ENCODE measurements around the gene AIG1. TPM values are rescaled to one million over a fixed set of nuclear protein-coding genes. Genes with fewer than 3 reads are reported as not detected.
"Not testable (repeated sequence)": the region's sequence is repeated elsewhere in the genome, so short reads cannot be mapped to it uniquely, and the experiment has no call there.

Gene AIG1
- total and polyA plus RNA-seq, 2 donors, result 9.1 to 16.5 TPM

DNA sequence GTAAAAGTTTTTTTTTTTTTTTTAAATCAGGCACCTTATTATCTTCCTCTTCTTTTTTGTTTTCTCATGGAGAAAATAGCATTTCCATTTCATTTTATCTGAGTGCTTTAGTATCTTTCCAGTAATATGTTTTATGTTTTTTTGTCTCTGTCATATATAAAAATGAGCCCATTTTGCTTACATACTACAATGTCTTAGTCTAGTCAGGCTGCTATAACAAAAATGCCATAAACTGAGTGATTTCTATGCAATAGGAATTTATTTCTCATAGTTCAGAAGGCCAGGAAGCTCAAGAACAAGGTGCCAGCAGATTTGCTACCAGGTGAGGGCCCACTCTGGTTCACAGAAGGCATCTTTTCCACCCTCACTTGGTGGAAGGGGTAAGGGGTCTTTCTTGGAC lies 35.7 kb upstream of the AIG1 start:
- Histone ChIP-seq H3K4me3 (ENCODE audit: low read length in 2 of 2) (no peak overlapping the region), H3K4me1 (ENCODE audit: control insufficient read depth in 2 of 2, insufficient read depth in 2 of 2, low read length in 2 of 2) (no peaks in the 10 kb centered on the region), H3K9me3 (ENCODE audit: control insufficient read depth in 2 of 2, insufficient read depth in 1 of 2, low read length in 1 of 2) (no peaks in the 10 kb centered on the region), H3K27ac (ENCODE audit: low read depth in 1 of 2, low read length in 1 of 2) (no peak overlapping the region), H3K27me3 (ENCODE audit: control insufficient read depth in 2 of 2, insufficient read depth in 1 of 2, low read length in 1 of 2) (no peaks in the 10 kb centered on the region), H3K36me3 (ENCODE audit: control insufficient read depth in 2 of 2, insufficient read depth in 2 of 2, low read length in 1 of 2) (no peaks in the 10 kb centered on the region)
- no peak for DNase-seq (ENCODE audit: low read depth in 6 of 9, low spot score in 9 of 9)

DNA sequence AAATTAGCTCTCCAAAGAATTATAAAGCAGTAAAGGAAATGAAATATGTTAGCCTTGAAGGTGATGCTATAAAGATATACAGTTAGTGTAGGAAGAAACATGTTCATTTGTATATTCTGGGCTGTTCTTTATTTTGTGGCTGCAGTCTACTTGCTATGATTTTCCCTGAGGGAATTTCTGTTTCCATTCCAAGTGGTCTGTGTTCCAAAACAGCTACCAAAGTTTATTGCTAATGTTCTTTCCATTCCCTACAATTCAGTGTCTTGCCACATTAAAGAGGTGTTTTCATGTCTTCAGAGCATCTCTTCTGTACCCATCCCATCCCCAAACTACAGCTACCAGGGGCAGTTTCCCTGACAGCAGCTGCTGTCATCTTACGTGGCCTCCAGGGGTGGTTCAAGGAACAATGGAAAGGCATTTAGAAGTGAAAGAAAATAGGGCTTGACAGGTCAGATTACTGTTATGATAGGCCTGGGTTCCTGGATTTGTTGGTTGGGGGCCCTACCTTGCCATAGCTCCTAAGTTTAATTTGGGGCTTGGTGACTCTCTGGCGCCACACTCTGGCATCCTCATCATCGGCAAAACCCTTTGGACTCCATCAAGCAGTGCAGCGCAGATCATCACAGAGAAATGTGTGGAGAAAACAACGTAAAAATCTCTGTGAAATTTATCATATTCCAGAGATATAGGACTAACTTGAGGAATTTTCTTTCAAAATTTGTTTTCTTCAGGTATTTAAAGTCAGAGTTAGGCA lies 33.8 kb upstream of the AIG1 start:
- WGBS, result 66% methylated on average over 5 of the region's 5 CpGs
- no peak overlapping the region for H3K4me3 ChIP-seq (ENCODE audit: low read length in 2 of 2)
- H3K27me3 ChIP-seq (ENCODE audit: control insufficient read depth in 2 of 2, insufficient read depth in 1 of 2, low read length in 1 of 2), result no peaks in the 10 kb centered on the region
- DNase-seq (ENCODE audit: low read depth in 6 of 9, low spot score in 9 of 9), result peak; percentile 9 to 72 (median 35)
- no peaks in the 10 kb centered on the region for H3K4me1 ChIP-seq (ENCODE audit: control insufficient read depth in 2 of 2, insufficient read depth in 2 of 2, low read length in 2 of 2)
- H3K9me3 ChIP-seq (ENCODE audit: control insufficient read depth in 2 of 2, insufficient read depth in 1 of 2, low read length in 1 of 2), result no peaks in the 10 kb centered on the region
- no peaks in the 10 kb centered on the region for H3K36me3 ChIP-seq (ENCODE audit: control insufficient read depth in 2 of 2, insufficient read depth in 2 of 2, low read length in 1 of 2)
- H3K27ac ChIP-seq (ENCODE audit: low read depth in 1 of 2, low read length in 1 of 2), result no peak overlapping the region

DNA sequence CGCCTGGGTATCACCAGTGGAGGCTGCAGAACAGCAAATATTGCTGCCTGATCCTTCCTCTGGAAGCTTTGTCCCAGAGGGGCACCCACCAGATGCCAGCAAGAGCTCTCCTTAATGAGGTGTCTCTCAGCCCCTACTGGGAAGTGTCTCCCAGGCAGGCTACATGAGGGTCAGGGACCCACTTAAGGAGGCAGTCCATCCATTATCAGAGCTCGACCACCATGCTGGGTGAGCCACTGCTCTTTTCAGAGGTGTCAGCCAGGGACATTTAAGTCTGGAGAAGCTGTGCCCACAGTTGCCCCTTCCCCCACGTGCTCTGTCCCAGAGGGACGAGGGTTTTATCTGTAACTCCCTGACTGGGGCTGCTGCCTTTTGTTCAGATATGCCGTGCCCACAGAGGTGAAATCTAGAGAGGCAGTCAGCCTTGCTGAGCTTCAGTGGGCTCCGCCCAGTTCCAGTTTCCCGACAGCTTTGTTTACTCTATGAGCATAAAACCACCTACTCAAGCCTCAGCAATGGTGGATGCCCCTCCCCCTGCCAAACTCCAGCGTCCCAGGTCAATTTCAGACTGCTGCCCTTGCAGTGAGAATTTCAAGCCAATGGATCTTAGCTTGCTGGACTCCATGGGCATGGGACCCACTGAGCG lies 25.9 kb upstream of the AIG1 start:
- 96% methylated on average over 9 of the region's 9 CpGs for WGBS
- no peak overlapping the region for H3K27ac ChIP-seq (ENCODE audit: low read depth in 1 of 2, low read length in 1 of 2)
- H3K4me3 ChIP-seq (ENCODE audit: low read length in 2 of 2), result no peak overlapping the region
- H3K27me3 ChIP-seq (ENCODE audit: control insufficient read depth in 2 of 2, insufficient read depth in 1 of 2, low read length in 1 of 2), result no peaks in the 10 kb centered on the region
- H3K36me3 ChIP-seq (ENCODE audit: control insufficient read depth in 2 of 2, insufficient read depth in 2 of 2, low read length in 1 of 2), result no peaks in the 10 kb centered on the region
- peaks cover 0 to 4% of the 10 kb centered on the region in 2 donors for H3K9me3 ChIP-seq (ENCODE audit: control insufficient read depth in 2 of 2, insufficient read depth in 1 of 2, low read length in 1 of 2)
- H3K4me1 ChIP-seq (ENCODE audit: control insufficient read depth in 2 of 2, insufficient read depth in 2 of 2, low read length in 2 of 2), result no peaks in the 10 kb centered on the region
- DNase-seq (ENCODE audit: low read depth in 6 of 9, low spot score in 9 of 9), result no peak

DNA sequence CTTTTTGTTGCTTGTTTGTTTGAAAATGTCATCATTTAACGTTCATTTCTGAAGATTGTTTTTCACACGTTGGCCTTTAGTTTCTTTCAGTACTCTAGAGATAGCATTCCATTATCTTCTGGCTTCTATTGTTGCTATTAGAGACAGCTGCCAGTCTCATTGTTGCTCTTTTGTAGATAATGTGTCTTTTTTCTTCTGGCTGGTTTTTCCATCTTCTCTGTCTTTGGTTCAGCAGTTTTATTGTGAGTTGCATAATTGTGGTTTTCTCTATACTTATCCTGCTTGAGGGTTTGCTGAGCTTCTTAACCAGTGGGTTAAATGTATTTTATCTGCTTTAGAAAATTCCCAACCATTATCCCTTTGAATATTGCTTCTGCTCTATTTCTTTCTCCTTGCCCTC lies 23.2 kb upstream of the AIG1 start:
- no peaks in the 10 kb centered on the region for H3K4me1 ChIP-seq (ENCODE audit: control insufficient read depth in 2 of 2, insufficient read depth in 2 of 2, low read length in 2 of 2)
- H3K4me3 ChIP-seq (ENCODE audit: low read length in 2 of 2), result no peak overlapping the region
- WGBS, result 94% methylated on average over 2 of the region's 2 CpGs
- peaks cover 0 to 4% of the 10 kb centered on the region in 2 donors for H3K9me3 ChIP-seq (ENCODE audit: control insufficient read depth in 2 of 2, insufficient read depth in 1 of 2, low read length in 1 of 2)
- no peaks in the 10 kb centered on the region for H3K27me3 ChIP-seq (ENCODE audit: control insufficient read depth in 2 of 2, insufficient read depth in 1 of 2, low read length in 1 of 2)
- no peak overlapping the region for H3K27ac ChIP-seq (ENCODE audit: low read depth in 1 of 2, low read length in 1 of 2)
- no peak for DNase-seq (ENCODE audit: low read depth in 6 of 9, low spot score in 9 of 9)
- H3K36me3 ChIP-seq (ENCODE audit: control insufficient read depth in 2 of 2, insufficient read depth in 2 of 2, low read length in 1 of 2), result no peaks in the 10 kb centered on the region

DNA sequence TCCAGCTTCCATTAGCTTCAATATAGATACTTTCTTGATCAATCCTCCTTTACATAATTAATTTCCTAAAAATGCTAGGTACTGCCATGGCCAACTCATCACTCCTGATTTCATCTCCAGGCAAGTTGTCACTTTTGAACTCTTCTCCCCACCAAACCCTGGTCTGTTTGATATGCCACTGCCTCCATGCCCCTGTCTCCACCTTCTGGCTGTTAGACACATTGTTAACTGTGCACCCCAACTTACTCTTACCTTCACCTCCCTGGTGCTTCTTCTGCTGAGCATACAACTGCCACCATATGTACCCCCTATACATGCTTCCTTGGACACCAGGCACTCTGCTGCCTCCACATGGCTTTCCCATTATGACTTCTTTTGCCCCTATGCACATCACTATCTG lies 21.9 kb upstream of the AIG1 start:
- Histone ChIP-seq H3K4me1 (ENCODE audit: control insufficient read depth in 2 of 2, insufficient read depth in 2 of 2, low read length in 2 of 2) (no peaks in the 10 kb centered on the region), H3K36me3 (ENCODE audit: control insufficient read depth in 2 of 2, insufficient read depth in 2 of 2, low read length in 1 of 2) (no peaks in the 10 kb centered on the region), H3K27ac (ENCODE audit: low read depth in 1 of 2, low read length in 1 of 2) (no peak overlapping the region), H3K27me3 (ENCODE audit: control insufficient read depth in 2 of 2, insufficient read depth in 1 of 2, low read length in 1 of 2) (no peaks in the 10 kb centered on the region), H3K4me3 (ENCODE audit: low read length in 2 of 2) (no peak overlapping the region), H3K9me3 (ENCODE audit: control insufficient read depth in 2 of 2, insufficient read depth in 1 of 2, low read length in 1 of 2) (peaks cover 0 to 4% of the 10 kb centered on the region in 2 donors)
- peak in 1 of 9 donors; percentile 13 for DNase-seq (ENCODE audit: low read depth in 6 of 9, low spot score in 9 of 9)

DNA sequence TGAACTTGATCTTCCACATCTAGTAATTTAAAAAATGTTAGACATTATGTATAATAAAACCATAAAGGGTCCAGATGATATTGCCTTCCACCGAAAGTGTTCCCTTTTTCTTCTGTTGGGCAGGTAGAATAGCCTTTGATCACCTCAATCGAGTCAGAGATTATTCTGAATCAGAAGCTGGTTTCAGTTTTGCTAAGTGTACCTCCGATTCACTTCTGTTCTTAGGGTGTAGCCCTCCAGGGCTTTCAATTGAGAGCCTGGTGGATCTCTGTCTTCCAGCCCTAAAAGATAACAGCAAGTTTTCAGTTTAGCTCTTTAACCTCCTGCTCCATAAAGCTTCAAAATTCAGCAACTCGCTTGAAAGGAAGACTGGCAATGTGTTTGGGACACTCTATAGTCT lies 21.1 kb upstream of the AIG1 start:
- H3K4me3 ChIP-seq (ENCODE audit: low read length in 2 of 2), result no peak overlapping the region
- 96% methylated on average over 4 of the region's 4 CpGs for WGBS
- DNase-seq (ENCODE audit: low read depth in 6 of 9, low spot score in 9 of 9), result no peak
- H3K4me1 ChIP-seq (ENCODE audit: control insufficient read depth in 2 of 2, insufficient read depth in 2 of 2, low read length in 2 of 2), result no peaks in the 10 kb centered on the region
- peaks cover 0 to 4% of the 10 kb centered on the region in 2 donors for H3K9me3 ChIP-seq (ENCODE audit: control insufficient read depth in 2 of 2, insufficient read depth in 1 of 2, low read length in 1 of 2)
- H3K27me3 ChIP-seq (ENCODE audit: control insufficient read depth in 2 of 2, insufficient read depth in 1 of 2, low read length in 1 of 2), result no peaks in the 10 kb centered on the region
- no peak overlapping the region for H3K27ac ChIP-seq (ENCODE audit: low read depth in 1 of 2, low read length in 1 of 2)
- H3K36me3 ChIP-seq (ENCODE audit: control insufficient read depth in 2 of 2, insufficient read depth in 2 of 2, low read length in 1 of 2), result no peaks in the 10 kb centered on the region

DNA sequence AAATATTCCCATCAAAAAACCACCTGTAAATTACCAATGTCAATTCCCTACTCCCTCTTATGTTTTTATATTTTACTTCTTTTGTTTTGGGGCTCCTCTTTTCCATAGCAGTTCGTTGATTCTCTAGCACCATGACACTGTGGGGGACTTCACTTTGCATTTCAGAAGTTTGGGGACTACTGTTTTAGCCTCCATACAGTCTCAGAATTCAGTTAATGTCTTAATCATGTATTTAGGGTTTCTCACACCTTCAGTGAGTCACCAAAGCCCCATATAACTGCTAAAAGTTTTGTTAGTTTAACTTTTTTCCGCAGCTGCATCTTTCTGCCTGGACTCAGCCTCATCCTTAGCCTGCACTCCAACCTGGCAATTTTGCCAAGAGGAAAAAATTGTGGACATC lies 20.7 kb upstream of the AIG1 start:
- 93% methylated on average over 2 of the region's 2 CpGs for WGBS

DNA sequence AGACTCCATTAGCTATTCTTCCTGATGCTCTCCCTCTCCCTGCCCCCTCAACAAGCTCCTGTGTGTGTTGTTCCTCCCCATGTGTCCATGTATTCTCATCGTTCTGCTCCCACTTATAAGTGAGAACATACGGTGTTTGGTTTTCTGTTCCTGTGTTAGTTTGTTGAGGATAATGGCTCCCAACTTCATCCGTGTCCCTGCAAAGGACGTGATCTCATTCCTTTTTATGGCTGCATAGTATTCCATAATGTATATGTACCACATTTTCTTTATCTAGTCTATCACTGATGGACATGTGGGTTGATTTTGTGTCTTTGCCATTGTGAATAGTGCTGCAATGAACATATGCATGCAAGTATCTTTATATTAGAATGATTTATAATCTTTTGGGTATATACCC lies 16.3 kb upstream of the AIG1 start:
- 95% methylated on average over 4 of the region's 4 CpGs for WGBS
- H3K27ac ChIP-seq (ENCODE audit: low read depth in 1 of 2, low read length in 1 of 2), result not testable (repeated sequence)

More for the DNA sequence above, 20.7 kb upstream of the AIG1 start:
- H3K9me3 ChIP-seq (ENCODE audit: control insufficient read depth in 2 of 2, insufficient read depth in 1 of 2, low read length in 1 of 2), result peaks cover 0 to 4% of the 10 kb centered on the region in 2 donors
- H3K4me3 ChIP-seq (ENCODE audit: low read length in 2 of 2), result no peak overlapping the region
- H3K27me3 ChIP-seq (ENCODE audit: control insufficient read depth in 2 of 2, insufficient read depth in 1 of 2, low read length in 1 of 2), result no peaks in the 10 kb centered on the region
- no peak for DNase-seq (ENCODE audit: low read depth in 6 of 9, low spot score in 9 of 9)
- H3K27ac ChIP-seq (ENCODE audit: low read depth in 1 of 2, low read length in 1 of 2), result no peak overlapping the region
- no peaks in the 10 kb centered on the region for H3K4me1 ChIP-seq (ENCODE audit: control insufficient read depth in 2 of 2, insufficient read depth in 2 of 2, low read length in 2 of 2)
- H3K36me3 ChIP-seq (ENCODE audit: control insufficient read depth in 2 of 2, insufficient read depth in 2 of 2, low read length in 1 of 2), result no peaks in the 10 kb centered on the region

DNA sequence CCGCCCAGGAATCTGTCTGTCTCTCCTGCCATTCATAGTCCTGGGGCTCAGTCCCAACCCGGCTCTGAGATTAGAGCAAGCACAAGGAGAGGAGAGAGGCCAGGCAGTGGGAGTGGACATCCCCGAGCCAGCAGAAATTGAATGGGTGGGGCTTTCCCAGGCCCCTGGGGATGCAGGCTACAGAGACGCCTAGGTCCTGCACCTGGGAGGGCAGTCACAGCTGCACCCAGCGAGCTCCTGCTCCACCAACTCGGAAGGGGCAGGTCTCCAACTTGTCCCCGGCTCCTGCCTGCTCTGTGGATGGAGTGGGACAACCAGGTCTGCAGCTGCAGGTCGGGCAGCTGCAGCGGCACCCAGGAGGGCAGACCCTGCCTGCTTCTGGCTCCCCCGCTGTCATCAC lies 11.1 kb upstream of the AIG1 start:
- Histone ChIP-seq H3K4me1 (ENCODE audit: control insufficient read depth in 2 of 2, insufficient read depth in 2 of 2, low read length in 2 of 2) (no peaks in the 10 kb centered on the region), H3K4me3 (ENCODE audit: low read length in 2 of 2) (no peak overlapping the region), H3K27ac (ENCODE audit: low read depth in 1 of 2, low read length in 1 of 2) (no peak overlapping the region), H3K9me3 (ENCODE audit: control insufficient read depth in 2 of 2, insufficient read depth in 1 of 2, low read length in 1 of 2) (peaks cover 0 to 10% of the 10 kb centered on the region in 2 donors), H3K27me3 (ENCODE audit: control insufficient read depth in 2 of 2, insufficient read depth in 1 of 2, low read length in 1 of 2) (no peaks in the 10 kb centered on the region), H3K36me3 (ENCODE audit: control insufficient read depth in 2 of 2, insufficient read depth in 2 of 2, low read length in 1 of 2) (no peaks in the 10 kb centered on the region)
- DNase-seq (ENCODE audit: low read depth in 6 of 9, low spot score in 9 of 9), result no peak
- 96% methylated on average over 10 of the region's 10 CpGs for WGBS

More for the DNA sequence above, 16.3 kb upstream of the AIG1 start:
- H3K4me3 ChIP-seq (ENCODE audit: low read length in 2 of 2); H3K36me3 ChIP-seq (ENCODE audit: control insufficient read depth in 2 of 2, insufficient read depth in 2 of 2, low read length in 1 of 2); DNase-seq (ENCODE audit: low read depth in 6 of 9, low spot score in 9 of 9); H3K4me1 ChIP-seq (ENCODE audit: control insufficient read depth in 2 of 2, insufficient read depth in 2 of 2, low read length in 2 of 2); H3K9me3 ChIP-seq (ENCODE audit: control insufficient read depth in 2 of 2, insufficient read depth in 1 of 2, low read length in 1 of 2); H3K27me3 ChIP-seq (ENCODE audit: control insufficient read depth in 2 of 2, insufficient read depth in 1 of 2, low read length in 1 of 2): not testable (repeated sequence)
